Neural crest cell (in vitro differentiated cells): ENCODE measurements around the gene GLS. TPM values are rescaled to one million over a fixed set of nuclear protein-coding genes. Genes with fewer than 3 reads are reported as not detected.

ENCODE experiments used
- DNase-seq: peaks from one replicate; pipeline ENCODE4 v3.0.0; 2021; ENCODE audit warnings: low read depth, mixed read lengths, low spot score
- H3K27ac Mint-ChIP-seq: one replicate; pipeline ENCODE4 v1.8.0; 2021; ENCODE audit warnings: mild to moderate bottlenecking, mixed read lengths; ENCODE audit not compliant: unreplicated experiment
- H3K27me3 Mint-ChIP-seq: 2 replicates; pipeline ENCODE4 v1.8.0; 2021; ENCODE audit warnings: low read depth, mild to moderate bottlenecking, mixed read lengths
- H3K36me3 Mint-ChIP-seq: 2 replicates; pipeline ENCODE4 v1.8.0; 2021; ENCODE audit warnings: low read depth, mild to moderate bottlenecking, mixed read lengths
- H3K4me1 Mint-ChIP-seq: 2 replicates; pipeline ENCODE4 v1.8.0; 2021; ENCODE audit warnings: mixed read lengths
- H3K4me3 Mint-ChIP-seq: one replicate; pipeline ENCODE4 v1.8.0; 2021; ENCODE audit warnings: mild to moderate bottlenecking, mixed read lengths
- H3K9me3 Mint-ChIP-seq: 2 replicates; pipeline ENCODE4 v1.8.0; 2021; ENCODE audit warnings: mixed read lengths
- CTCF ChIP-seq: fragments of 200-600 bp; sonication (generic); conservative IDR thresholded peaks from 2 replicates; pipeline ENCODE4 v1.5.0; 2021; ENCODE audit warnings: antibody characterized with exemption, mild to moderate bottlenecking
- total RNA-seq: library from RNA; stranded (reverse); gene quantifications from 2 replicates; pipeline ENCODE4 v1.2.1, GENCODE V29; 2021

Gene GLS
- total RNA-seq, 1 donor from 2014 or later = 85.6 TPM

GRCh38 chr2:190929919-190930318 is 49.3 kb downstream of the GLS start:
- H3K27ac Mint-ChIP-seq = no peak overlapping the region
- H3K27me3 Mint-ChIP-seq = no peaks in the 10 kb centered on the region
- no peak for DNase-seq
- H3K4me1 Mint-ChIP-seq = no peaks in the 10 kb centered on the region
- TF ChIP-seq CTCF = no peak
- H3K36me3 Mint-ChIP-seq = peaks cover 12% of the 10 kb centered on the region
- H3K9me3 Mint-ChIP-seq = no peaks in the 10 kb centered on the region
- no peak overlapping the region for H3K4me3 Mint-ChIP-seq

GRCh38 chr2:190930411-190930810 is 49.8 kb downstream of the GLS start:
- no peak for TF ChIP-seq CTCF
- DNase-seq = no peak
- Mint-ChIP-seq H3K27me3 (no peaks in the 10 kb centered on the region), H3K4me3 (no peak overlapping the region), H3K27ac (no peak overlapping the region), H3K9me3 (no peaks in the 10 kb centered on the region), H3K36me3 (peaks cover 9% of the 10 kb centered on the region), H3K4me1 (no peaks in the 10 kb centered on the region)

GRCh38 chr2:190932514-190932913 is 51.9 kb downstream of the GLS start:
- H3K36me3 Mint-ChIP-seq = peaks cover 8% of the 10 kb centered on the region
- H3K9me3 Mint-ChIP-seq = no peaks in the 10 kb centered on the region
- H3K4me3 Mint-ChIP-seq = no peak overlapping the region
- H3K27ac Mint-ChIP-seq = no peak overlapping the region
- no peak for DNase-seq
- no peaks in the 10 kb centered on the region for H3K27me3 Mint-ChIP-seq
- no peaks in the 10 kb centered on the region for H3K4me1 Mint-ChIP-seq
- no peak for TF ChIP-seq CTCF

- TF ChIP-seq CTCF = no peak
- DNase-seq = no peak
- Mint-ChIP-seq H3K4me1 (no peaks in the 10 kb centered on the region), H3K27ac (no peak overlapping the region), H3K9me3 (no peaks in the 10 kb centered on the region), H3K4me3 (no peak overlapping the region), H3K27me3 (no peaks in the 10 kb centered on the region), H3K36me3 (peaks cover 8% of the 10 kb centered on the region)
Observed at GRCh38 chr2:190933361-190933760, 52.7 kb downstream of the GLS start.

- DNase-seq = no peak
- H3K4me3 Mint-ChIP-seq = no peak overlapping the region
Observed at GRCh38 chr2:190935054-190935453, 54.4 kb downstream of the GLS start.

More at GRCh38 chr2:190935054-190935453, 54.4 kb downstream of the GLS start:
- no peaks in the 10 kb centered on the region for H3K9me3 Mint-ChIP-seq
- no peaks in the 10 kb centered on the region for H3K4me1 Mint-ChIP-seq
- no peak overlapping the region for H3K27ac Mint-ChIP-seq
- peaks cover 5% of the 10 kb centered on the region for H3K36me3 Mint-ChIP-seq
- TF ChIP-seq CTCF = no peak
- no peaks in the 10 kb centered on the region for H3K27me3 Mint-ChIP-seq
